GM06990 (cell line): ENCODE results near the gene NR2F6.
"Not testable (repeated sequence)": the region's sequence is repeated elsewhere in the genome, so short reads cannot be mapped to it uniquely, and the experiment has no call there.

Experiments
- DNase-seq: peaks from one replicate; pipeline ENCODE4 v3.0.0-alpha.2; 2011; ENCODE audit not compliant: insufficient read length; ENCODE audit errors: extremely low read depth
- H3K27me3 ChIP-seq: replicated peaks from 2 replicates; pipeline ENCODE4 v1.6.0; 2011; ENCODE audit warnings: low read length; ENCODE audit not compliant: control insufficient read depth, insufficient read depth
- H3K36me3 ChIP-seq: 2 replicates; pipeline ENCODE4 v1.5.1; 2011; ENCODE audit warnings: low read length; ENCODE audit not compliant: control insufficient read depth, insufficient read depth
- H3K4me3 ChIP-seq: replicated peaks from 2 replicates; pipeline ENCODE4 v1.5.1; 2011; ENCODE audit warnings: low read depth, mild to moderate bottlenecking, control low read depth, low read length
- CTCF ChIP-seq: IDR thresholded peaks from 2 replicates; pipeline ENCODE4 v1.5.1; 2011; ENCODE audit warnings: low read length, control low read depth, mild to moderate bottlenecking, inconsistent platforms; ENCODE audit not compliant: insufficient read depth, poor library complexity, severe bottlenecking

The NR2F6 gene

DNA sequence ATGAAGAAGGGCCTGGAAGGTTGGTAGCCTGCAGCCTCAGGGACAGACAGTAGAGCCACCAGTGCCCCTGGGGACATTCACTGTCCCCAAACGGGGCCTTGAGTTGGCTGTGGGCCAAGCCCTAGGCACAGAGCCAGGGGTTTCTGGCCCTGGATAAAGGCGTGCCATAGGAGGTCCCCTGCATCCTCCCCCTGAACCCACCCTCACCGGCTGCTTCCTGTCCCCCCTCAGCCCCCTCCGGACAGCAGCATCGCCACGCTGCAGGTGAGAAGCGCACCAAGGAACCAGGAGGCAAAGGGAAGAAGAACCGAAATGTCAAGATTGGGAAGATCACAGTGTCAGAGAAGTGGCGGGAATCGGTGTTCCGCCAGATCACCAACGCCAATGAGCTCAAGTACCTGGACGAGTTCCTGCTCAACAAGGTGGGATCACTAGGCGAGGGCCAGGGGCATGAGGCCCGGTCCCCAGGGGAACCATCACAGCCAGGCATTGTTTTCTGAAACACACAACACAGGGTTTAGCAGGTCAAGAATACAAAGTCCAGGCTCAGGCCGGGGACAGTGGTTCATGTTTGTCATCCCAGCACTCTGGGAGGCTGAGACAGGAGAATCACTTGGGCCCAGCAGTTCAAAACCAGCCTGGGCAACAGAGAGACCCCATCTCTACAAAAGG lies 45.2 kb downstream of the NR2F6 start:
- no peaks in the 10 kb centered on the region for H3K27me3 ChIP-seq
- no peak for TF ChIP-seq CTCF
- no peak for DNase-seq
- H3K36me3 ChIP-seq: peaks cover 64% of the 10 kb centered on the region
- no peak overlapping the region for H3K4me3 ChIP-seq

DNA sequence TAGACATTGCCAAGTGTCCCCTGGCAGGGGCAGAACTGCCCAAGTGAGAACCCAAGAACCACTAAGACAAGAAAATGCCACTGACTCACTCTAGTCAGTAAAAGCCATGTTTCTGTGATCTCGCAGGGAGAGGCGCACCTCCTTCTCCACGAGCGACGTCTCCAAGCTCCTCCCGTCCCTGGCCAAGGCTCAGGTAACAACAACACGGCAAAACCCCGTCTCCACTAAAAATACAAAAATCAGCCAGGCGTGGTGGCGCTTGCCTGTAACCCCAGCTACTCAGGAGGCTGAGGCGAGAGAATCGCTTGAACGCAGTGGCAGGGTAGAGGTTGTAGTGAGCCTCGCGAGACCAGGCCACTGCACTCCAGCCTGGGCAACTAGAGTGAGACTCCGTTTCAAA lies 48.1 kb downstream of the NR2F6 start:
- Histone ChIP-seq H3K36me3 (peaks cover 67% of the 10 kb centered on the region), H3K27me3 (no peaks in the 10 kb centered on the region), H3K4me3 (no peak overlapping the region)
- TF ChIP-seq CTCF: no peak
- DNase-seq: no peak

GRCh38 chr19:17196610-17197009 lies 49.1 kb downstream of the NR2F6 start:
- no peak for DNase-seq
- Histone ChIP-seq H3K36me3 (peaks cover 60% of the 10 kb centered on the region), H3K4me3 (no peak overlapping the region), H3K27me3 (no peaks in the 10 kb centered on the region)
- TF ChIP-seq CTCF: no peak

DNA sequence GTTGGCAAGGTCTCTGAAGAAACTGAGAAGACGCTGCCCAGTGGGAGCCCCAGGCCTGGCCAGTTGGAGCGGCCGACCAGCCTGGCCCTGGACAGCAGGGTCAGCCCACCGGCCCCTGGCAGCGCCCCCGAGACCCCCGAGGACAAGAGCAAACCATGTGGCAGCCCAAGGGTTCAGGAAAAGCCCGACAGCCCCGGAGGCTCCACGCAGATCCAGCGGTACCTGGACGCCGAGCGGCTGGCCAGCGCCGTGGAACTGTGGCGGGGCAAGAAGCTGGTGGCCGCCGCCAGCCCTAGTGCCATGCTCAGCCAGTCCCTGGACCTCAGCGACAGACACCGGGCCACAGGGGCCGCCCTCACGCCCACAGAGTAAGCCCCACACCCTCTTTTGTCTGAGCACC lies 50.6 kb downstream of the NR2F6 start:
- TF ChIP-seq CTCF: no peak
- no peak overlapping the region for H3K4me3 ChIP-seq
- no peaks in the 10 kb centered on the region for H3K27me3 ChIP-seq
- DNase-seq: no peak
- peaks cover 55% of the 10 kb centered on the region for H3K36me3 ChIP-seq

GRCh38 chr19:17194608-17195007 lies 51.1 kb downstream of the NR2F6 start:
- no peak for DNase-seq
- peaks cover 53% of the 10 kb centered on the region for H3K36me3 ChIP-seq
- no peaks in the 10 kb centered on the region for H3K27me3 ChIP-seq
- no peak for TF ChIP-seq CTCF
- no peak overlapping the region for H3K4me3 ChIP-seq

DNA sequence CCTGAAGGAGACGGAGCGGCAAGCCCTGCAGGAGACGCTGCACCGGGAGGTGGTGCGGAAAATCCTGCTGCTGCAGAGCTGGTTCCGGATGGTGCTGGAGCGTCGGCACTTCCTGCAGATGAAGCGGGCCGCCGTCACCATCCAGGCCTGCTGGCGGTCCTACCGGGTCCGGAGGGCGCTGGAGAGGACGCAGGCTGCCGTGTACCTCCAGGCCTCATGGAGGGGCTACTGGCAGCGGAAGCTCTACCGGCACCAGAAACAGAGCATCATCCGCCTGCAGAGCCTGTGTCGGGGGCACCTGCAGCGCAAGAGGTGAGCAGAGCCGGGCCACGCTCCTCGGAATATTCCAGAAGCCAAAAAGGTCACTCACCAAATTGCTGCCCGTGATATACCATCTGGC lies 53.0 kb downstream of the NR2F6 start:
- H3K27me3 ChIP-seq: no peaks in the 10 kb centered on the region
- no peak for TF ChIP-seq CTCF
- peaks cover 51% of the 10 kb centered on the region for H3K36me3 ChIP-seq
- no peak overlapping the region for H3K4me3 ChIP-seq
- no peak for DNase-seq

GRCh38 chr19:17191736-17192135 lies 54.0 kb downstream of the NR2F6 start:
- DNase-seq, H3K27me3 ChIP-seq, H3K4me3 ChIP-seq: not testable (repeated sequence)
- peaks cover 52% of the 10 kb centered on the region for H3K36me3 ChIP-seq
